ENCODE results near the gene HCFC1R1. TPM values are rescaled to one million over a fixed set of nuclear protein-coding genes. Genes with fewer than 3 reads are reported as not detected.
A peak's percentile ranks its signal among the peaks of the same experiment; 100 is the strongest.

HCFC1R1 gene
- total and polyA plus RNA-seq, 2 experiments from 2014 or later = 50.8 to 109 TPM

DNA sequence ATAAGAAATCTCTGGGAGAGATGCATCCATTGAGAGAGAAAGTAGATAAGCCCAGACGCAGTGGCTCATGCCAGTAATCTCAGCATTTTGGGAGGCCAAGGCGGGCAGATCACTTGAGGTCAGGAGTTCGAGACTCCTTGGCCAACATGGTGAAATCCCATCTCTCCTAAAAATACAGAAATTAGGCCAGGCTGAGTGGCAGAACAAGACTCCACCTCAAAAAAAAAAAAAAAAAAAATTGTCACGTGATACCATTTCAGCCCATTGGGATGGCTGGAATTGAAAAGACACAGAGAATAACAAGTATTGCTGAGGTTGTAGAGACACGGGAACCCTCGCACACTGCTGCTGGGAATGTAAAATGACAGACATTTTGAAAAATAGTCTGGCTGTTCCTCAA lies 38.8 kb upstream of the HCFC1R1 start:
- TF ChIP-seq, protein P1, sequence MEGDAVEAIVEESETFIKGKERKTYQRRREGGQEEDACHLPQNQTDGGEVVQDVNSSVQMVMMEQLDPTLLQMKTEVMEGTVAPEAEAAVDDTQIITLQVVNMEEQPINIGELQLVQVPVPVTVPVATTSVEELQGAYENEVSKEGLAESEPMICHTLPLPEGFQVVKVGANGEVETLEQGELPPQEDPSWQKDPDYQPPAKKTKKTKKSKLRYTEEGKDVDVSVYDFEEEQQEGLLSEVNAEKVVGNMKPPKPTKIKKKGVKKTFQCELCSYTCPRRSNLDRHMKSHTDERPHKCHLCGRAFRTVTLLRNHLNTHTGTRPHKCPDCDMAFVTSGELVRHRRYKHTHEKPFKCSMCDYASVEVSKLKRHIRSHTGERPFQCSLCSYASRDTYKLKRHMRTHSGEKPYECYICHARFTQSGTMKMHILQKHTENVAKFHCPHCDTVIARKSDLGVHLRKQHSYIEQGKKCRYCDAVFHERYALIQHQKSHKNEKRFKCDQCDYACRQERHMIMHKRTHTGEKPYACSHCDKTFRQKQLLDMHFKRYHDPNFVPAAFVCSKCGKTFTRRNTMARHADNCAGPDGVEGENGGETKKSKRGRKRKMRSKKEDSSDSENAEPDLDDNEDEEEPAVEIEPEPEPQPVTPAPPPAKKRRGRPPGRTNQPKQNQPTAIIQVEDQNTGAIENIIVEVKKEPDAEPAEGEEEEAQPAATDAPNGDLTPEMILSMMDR (IDR thresholded peaks at IDR 0.05; ENCODE audit: low read depth, low read length) = no peak
- Histone ChIP-seq H3K27me3 (no peaks in the 10 kb centered on the region), H3K36me3 (no peaks in the 10 kb centered on the region), H3K27ac (no peak overlapping the region), H3K9me3 (ENCODE audit: low read depth) (no peaks in the 10 kb centered on the region), H3K4me3 (no peak overlapping the region), H3K4me1 (ENCODE audit: low read depth) (no peaks in the 10 kb centered on the region)
- no peak for DNase-seq (ENCODE audit: low read depth in 1 of 2, low spot score in 1 of 2)

DNA sequence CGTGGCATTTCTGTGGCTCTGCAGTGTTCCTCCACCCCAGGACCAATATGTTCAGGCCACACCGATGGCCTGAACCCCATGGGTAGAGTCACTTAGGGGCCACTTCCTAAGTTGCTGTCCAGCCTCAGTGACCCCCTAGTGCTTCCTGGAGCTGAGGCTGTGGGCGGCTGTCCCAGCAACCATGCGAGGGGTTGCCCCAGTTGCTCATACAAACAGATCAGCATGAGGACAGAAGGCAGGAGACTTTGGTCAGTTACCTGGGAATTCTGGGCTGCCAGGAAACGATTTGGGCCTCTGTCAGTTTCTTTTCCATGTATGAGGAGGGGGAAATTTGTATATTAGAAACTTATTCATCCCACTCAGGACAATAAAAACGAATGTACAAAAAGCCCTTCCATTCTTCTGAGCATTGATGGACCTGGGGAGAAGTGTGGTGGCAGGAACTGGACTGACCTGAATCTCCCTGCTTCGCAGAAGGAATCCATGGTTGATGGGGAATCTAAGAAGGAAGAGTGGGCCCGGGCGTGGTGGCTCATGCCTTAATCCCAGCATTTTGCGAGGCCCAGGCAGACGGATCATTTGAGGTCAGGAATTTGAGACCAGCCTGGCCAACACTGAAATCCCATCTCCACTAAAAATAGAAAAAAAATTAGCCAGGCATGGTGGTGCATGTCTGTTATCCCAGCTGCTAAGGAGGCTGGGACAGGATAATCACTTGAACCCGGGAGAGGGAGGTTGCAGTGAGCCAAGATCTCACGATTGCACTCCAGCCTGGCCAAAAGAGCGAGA lies 36.8 kb upstream of the HCFC1R1 start:
- H3K4me3 ChIP-seq = no peak overlapping the region
- peaks cover 2% of the 10 kb centered on the region for H3K27me3 ChIP-seq
- H3K9me3 ChIP-seq (ENCODE audit: low read depth) = no peaks in the 10 kb centered on the region
- DNase-seq (ENCODE audit: low read depth in 1 of 2, low spot score in 1 of 2) = no peak
- no peaks in the 10 kb centered on the region for H3K4me1 ChIP-seq (ENCODE audit: low read depth)
- no peak overlapping the region for H3K27ac ChIP-seq
- H3K36me3 ChIP-seq = no peaks in the 10 kb centered on the region
- TF ChIP-seq, protein P1 (IDR thresholded peaks at IDR 0.05; ENCODE audit: low read depth, low read length) = no peak

- DNase-seq (ENCODE audit: low read depth in 1 of 2, low spot score in 1 of 2) = no peak
- peak overlapping the region; percentile 44 for H3K27ac ChIP-seq
- H3K36me3 ChIP-seq = no peaks in the 10 kb centered on the region
- peaks cover 2% of the 10 kb centered on the region for H3K27me3 ChIP-seq
- no peaks in the 10 kb centered on the region for H3K9me3 ChIP-seq (ENCODE audit: low read depth)
- peak overlapping the region; percentile 93 for H3K4me3 ChIP-seq
- H3K4me1 ChIP-seq (ENCODE audit: low read depth) = no peaks in the 10 kb centered on the region
- TF ChIP-seq, protein P1 (IDR thresholded peaks at IDR 0.05; ENCODE audit: low read depth, low read length) = no peak
These were observed 36.0 kb upstream of the HCFC1R1 start for GRCh38 chr16:3059723-3060242.

DNA sequence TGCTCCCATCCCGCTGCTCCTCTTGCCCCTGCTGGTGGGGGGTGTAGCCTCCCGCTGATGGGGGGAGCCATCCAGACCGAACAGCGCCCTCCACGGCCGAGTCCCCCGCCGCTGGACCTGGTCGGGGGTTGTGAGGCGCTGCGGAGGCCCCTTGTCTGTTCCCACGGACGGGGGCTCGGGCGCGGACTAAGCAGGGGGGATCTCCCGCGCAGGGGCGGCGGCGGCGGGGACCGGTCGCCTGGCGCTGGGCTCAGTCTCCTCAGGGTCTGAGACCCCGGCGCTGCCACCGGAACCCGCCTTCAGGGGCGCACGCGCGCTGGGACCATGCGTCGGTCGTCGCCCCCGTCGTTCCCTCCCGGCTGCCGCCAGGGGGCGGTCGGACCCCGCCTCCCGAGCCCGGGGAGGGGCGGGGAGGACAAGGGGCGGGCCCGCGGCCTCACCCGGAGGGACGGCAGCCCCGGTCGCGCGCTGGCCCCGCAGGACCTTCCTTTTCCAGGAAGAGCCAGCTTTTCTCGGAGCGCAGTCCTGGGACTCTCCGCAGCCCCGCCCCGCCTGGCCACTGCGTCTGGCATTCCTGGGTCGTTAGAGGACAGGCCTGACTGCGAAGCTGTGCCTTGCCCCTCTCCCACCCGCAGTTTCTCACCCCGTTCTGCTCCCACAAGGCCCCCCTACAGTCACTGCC lies 35.4 kb upstream of the HCFC1R1 start:
- Histone ChIP-seq H3K36me3 (no peaks in the 10 kb centered on the region), H3K27me3 (peaks cover 2% of the 10 kb centered on the region), H3K4me3 (peak overlapping the region; percentile 93), H3K27ac (peak overlapping the region; percentile 44), H3K4me1 (ENCODE audit: low read depth) (no peaks in the 10 kb centered on the region), H3K9me3 (ENCODE audit: low read depth) (no peaks in the 10 kb centered on the region)
- DNase-seq (ENCODE audit: low read depth in 1 of 2, low spot score in 1 of 2) = peak; percentile 93
- TF ChIP-seq, protein P1 (IDR thresholded peaks at IDR 0.05; ENCODE audit: low read depth, low read length) = peak; percentile 61

- Histone ChIP-seq H3K27ac (no peak overlapping the region), H3K27me3 (peaks cover 2% of the 10 kb centered on the region), H3K4me1 (ENCODE audit: low read depth) (no peaks in the 10 kb centered on the region), H3K9me3 (ENCODE audit: low read depth) (no peaks in the 10 kb centered on the region), H3K36me3 (no peaks in the 10 kb centered on the region), H3K4me3 (peak overlapping the region; percentile 93)
- peak; percentile 31 to 59 for DNase-seq (ENCODE audit: low read depth in 1 of 2, low spot score in 1 of 2)
- TF ChIP-seq, protein P1 (IDR thresholded peaks at IDR 0.05; ENCODE audit: low read depth, low read length) = no peak
These were observed 34.6 kb upstream of the HCFC1R1 start for GRCh38 chr16:3058139-3059030.
